ENCODE data around the gene ZNF541.
"Not testable (repeated sequence)": the region's sequence is repeated elsewhere in the genome, so short reads cannot be mapped to it uniquely, and the experiment has no call there.

The ZNF541 gene

GRCh38 chr19:47598407-47599349 lies 25.7 kb upstream of the ZNF541 start:
- peak; percentile 93 for DNase-seq

DNA sequence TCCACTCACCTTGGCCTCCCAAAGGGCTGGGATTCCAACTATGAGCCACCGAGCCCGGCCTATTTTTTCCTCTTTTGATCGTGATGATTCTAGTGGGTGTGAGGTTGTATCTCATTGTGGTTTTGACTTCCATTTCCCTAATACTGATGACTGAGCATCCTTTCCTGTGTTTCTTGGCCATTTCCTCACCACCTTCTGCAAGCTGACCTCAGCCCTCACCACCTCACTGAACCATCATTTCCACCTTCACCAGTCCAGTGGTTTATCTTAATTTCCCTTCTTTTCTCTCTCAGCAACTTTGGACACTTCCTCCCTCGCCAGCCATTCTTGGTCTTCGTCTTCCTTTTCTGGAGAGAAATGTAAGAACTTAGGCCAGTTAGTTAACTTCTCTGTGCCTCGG lies 23.0 kb upstream of the ZNF541 start:
- DNase-seq = peak; percentile 48

DNA sequence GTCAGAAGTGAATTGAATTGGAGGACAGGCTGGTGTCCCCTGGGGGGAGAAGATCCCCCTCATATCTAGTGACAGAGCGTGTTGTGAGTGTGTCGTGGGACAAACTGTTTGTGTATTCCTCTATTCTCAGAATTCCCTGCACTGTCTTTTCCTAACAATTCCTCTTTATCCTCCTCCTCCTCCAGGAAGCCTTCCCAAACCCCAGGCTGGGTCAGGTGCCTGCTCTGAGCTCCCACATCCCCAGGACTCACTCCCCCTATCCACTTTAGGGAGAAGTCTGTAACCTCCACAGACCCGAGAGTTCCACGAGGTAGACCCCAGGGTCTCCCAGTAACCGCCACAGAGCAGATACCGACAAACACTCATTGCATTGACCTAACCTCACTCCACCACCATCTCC lies 20.9 kb upstream of the ZNF541 start:
- no peak for DNase-seq

GRCh38 chr19:47589824-47590223 lies 16.9 kb upstream of the ZNF541 start:
- DNase-seq = no peak

- peak; percentile 37 for DNase-seq
These were observed 14.3 kb upstream of the ZNF541 start for GRCh38 chr19:47587295-47587694.

GRCh38 chr19:47583161-47583560 lies 10.2 kb upstream of the ZNF541 start:
- not testable (repeated sequence) for DNase-seq

DNA sequence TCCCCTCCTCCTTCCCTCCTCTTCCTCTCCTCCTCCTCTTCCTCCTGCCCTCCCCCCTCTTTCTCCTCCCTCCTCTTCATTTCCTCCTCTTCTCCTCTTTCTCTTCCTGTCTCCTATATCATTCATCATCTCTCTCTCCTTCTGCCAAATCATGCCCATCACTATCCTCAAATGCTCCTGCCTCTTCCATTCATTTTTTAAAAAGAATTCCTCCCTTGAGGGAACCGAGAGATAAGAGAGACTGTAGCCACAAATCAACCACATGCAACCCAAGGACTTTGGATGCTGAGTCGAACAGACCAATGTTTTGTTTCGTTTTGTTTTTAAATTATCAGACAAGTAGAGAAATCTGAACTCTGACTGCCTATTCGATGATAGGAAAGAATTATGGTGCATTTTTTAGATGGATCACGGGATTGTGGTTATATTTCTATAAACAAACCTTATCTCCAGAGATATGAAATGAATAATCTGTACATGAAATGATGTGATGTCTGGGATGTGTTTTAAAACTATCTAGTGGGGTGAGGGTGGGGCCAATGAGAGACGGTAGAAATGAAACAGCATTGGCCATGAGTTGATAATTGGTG lies 9.5 kb upstream of the ZNF541 start:
- DNase-seq = peak; percentile 96

GRCh38 chr19:47581605-47582319 lies 8.8 kb upstream of the ZNF541 start:
- DNase-seq = no peak

- no peak for DNase-seq
These were observed 7.4 kb upstream of the ZNF541 start for GRCh38 chr19:47580397-47580796.

DNA sequence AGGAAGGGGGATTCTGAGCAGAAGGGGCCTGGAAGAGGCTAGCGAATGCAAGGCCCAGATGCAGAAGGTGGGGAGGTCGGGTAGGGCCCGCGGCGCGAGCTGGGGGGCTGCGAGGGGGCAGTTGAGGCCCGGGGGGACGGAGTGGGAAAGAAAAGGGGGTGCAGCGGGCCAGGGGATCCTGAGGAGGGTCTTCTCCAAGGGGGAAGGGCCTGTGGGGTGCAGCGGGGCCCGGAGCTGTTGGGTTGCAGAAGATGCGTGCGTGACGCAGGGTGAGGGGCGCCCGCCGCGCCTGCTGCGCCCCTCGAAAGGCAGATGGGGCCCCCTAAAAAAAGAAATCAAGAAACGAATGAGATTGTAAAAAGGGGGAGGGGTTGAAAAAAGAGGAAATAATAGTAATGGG lies 313 bp downstream of the ZNF541 start:
- DNase-seq = no peak

GRCh38 chr19:47569331-47569730 lies 3.6 kb downstream of the ZNF541 start:
- no peak for DNase-seq

DNA sequence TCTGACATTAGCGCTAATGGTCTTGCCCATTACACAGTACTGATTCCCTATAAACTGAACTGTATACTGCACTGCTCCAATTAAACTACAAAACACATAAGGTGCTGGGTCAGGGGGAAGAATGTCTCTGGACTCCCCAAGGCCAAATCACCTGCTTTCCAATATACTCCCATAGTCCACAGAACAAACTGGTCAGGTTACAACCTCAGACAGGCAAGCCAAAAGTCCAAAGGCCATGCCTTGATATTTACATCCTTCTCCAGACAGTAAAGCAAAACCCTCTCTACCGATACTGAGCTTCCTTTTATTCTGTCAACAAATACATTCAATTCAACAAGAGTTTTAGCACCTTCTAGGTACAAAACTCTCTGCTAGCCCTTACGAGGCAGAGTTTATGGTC lies 8.9 kb downstream of the ZNF541 start:
- no peak for DNase-seq

GRCh38 chr19:47561440-47562057 lies 11.4 kb downstream of the ZNF541 start:
- no peak for DNase-seq

DNA sequence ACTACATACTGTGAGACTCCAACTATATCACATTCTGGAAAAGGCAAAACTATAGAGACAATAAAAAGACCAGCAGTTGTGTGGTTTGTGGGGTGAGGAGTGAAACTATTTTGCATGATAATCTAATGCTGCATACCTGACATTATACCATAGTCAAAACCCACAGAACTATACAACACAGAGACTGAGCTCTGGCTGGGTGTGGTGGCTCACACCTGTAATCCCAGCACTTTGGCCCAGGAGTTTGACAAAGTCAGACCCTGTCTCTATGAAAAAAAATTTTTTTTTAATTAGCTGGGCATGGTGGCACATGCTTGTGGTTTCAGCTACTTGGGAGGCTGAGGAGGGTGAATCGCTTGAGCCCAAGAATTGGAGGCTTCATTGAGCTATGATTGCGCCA lies 11.9 kb downstream of the ZNF541 start:
- no peak for DNase-seq

DNA sequence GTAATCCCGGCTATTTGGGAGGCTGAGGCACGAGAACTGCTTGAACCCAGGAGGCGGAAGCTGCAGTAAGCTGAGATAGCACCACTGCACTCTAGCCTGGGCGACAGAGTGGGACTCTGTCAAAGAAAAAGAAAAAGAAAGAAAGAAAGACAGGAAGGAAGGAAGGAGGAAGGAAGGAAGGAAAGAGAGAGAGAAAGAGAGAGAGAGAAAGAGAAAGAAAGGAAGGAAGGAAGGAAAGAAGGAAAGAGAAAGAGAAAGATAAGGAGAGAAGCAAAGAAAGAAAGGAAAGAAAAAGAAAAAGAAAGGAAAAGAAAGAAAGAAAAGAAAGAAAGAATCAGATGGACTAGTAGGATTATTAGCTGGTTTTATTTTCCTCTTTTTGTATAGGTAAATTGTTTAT lies 22.8 kb downstream of the ZNF541 start:
- DNase-seq = no peak

DNA sequence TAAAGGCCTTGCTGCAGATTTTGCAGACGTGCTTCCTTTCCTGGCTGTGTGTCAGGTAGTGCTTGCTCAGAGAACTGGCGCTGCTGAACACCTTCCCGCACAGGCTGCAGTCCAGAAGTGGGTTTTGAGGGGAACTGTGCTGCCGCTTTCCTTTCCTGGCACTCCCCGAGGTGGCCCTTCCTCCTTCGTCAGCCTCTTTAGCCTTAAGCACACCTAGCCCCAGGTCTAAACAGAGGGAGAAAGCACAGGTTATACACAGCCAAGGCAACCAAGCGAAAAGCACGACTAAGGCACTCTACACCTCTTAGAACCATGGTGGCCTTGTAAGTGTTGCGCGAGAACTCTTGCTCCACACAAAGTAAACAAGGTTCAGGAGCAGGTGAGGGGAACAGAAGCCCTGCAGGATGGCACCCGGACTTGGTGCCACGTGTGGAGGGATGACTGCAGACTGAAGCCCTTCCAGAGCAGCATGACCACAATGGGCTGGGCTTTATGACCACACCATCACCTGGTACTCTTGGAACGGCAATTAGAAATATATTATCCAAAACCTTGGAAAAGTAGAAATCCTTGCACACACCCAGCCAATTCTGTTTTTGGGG lies 23.6 kb downstream of the ZNF541 start:
- no peak for DNase-seq

GRCh38 chr19:47547199-47547598 lies 25.7 kb downstream of the ZNF541 start:
- no peak for DNase-seq

DNA sequence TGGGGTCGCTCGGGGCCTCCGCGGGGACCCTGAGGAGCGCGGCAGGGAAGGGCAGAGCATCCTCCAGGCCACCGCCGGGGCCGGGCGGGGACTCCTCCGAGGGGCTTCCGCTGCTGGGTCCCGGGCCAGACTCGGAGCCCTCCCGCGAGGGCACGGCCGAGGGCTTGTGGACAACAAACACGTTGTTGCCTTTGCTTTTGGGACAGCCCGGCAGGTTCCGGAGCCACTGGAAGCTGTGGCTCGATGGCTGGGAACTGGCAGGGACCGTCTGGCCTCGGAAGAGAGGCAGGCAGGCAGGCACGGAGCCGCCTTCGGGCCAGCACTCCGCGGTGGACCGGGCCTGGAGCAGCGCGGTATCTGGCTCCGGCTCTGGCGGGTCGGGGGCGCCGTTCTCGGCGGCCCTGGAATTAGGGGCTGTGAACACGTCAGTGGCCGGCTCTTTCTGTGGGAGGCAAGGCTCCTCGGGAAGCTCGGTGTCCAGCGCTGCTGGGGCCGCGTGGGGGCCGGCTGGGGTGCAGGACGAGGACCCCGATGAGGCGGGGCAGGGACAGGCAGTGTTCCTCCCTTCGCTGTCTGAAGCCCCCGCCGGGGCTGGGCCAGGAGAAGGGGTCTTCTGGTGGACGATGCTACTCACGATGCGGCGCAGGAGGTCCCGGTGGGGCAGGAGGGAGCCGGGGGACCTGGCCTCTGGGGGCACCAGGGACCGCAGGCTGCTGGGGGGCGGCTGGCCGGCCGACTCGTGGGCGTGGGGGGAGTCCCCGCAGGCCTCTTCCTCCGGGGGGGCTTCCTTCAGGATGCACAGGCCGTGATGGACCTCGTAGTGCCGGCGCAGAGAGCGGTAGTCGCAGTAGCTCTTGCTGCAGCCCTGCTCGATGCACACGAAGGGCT lies 27.6 kb downstream of the ZNF541 start:
- DNase-seq = no peak

- DNase-seq = no peak
These were observed 28.5 kb downstream of the ZNF541 start for GRCh38 chr19:47544476-47544875.

GRCh38 chr19:47544075-47544474 lies 28.9 kb downstream of the ZNF541 start:
- no peak for DNase-seq

- DNase-seq = no peak
These were observed 30.9 kb downstream of the ZNF541 start for GRCh38 chr19:47542030-47542475.

DNA sequence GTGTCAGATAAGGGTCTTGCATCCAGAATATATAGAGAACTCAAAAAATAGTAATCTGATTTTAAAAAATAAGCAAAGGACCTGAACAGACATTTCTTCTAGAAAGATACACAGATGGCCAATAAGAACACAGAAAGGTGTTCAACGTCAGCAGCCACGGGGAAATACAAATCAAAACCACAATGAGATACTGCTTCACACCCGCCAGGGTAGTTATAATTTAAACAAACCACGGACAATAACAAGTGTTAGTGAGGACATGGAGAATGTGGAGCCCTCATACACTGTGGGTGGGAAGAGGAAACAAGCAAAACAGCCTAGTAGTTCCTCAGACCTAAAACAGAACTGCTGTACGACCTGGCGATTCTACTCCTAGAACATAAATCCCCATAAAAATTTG lies 31.4 kb downstream of the ZNF541 start:
- DNase-seq = no peak
